Measurements from ENCODE around the gene GRHPR. TPM values are rescaled to one million over a fixed set of nuclear protein-coding genes. Genes with fewer than 3 reads are reported as not detected.

Gene GRHPR
- total RNA-seq, 4 donors from 2014 or later: 74.5 to 117 (median 93.8) TPM

DNA sequence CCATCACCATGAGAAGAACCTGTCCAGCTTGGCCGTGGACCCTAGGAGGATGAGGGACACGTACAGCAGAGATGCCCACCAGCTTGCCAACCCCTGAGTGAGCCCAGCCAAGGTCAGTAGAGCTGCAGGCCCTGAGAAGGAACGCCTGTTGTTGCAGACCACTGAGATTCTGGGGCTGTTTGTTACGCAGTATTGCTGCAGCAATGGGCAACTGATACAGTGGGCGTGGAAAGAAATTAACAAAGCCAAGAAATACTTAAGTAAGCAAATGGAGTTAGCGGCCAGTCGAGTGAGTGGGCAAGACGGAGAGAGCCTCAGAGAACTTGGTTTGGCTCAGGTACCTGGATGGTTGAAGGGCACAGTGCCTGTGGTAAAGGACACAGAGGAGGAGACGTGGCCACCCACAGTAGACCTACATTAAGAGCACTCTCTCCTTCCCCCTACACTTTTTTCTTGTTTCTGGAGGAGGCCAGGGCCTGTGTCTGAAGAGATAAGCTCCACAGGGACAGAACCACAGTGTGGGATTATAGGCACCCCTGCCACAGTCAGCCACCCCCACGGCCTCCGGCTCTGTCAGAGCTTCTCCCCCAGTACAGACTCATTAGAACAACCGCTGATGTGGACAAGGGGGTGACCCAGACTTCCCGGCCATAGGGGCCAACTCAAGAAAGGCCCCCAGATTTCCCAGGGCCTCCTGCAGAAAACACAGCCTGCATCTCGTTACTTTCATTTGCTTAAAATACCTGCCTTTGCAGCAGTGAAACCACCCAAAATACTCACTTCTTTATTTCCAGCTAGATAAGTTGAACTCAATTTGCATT is 40.1 kb upstream of the GRHPR start:
- WGBS, 2 donors: 78 to 91% methylated on average over 13 to 14 of the region's 14 CpGs

DNA sequence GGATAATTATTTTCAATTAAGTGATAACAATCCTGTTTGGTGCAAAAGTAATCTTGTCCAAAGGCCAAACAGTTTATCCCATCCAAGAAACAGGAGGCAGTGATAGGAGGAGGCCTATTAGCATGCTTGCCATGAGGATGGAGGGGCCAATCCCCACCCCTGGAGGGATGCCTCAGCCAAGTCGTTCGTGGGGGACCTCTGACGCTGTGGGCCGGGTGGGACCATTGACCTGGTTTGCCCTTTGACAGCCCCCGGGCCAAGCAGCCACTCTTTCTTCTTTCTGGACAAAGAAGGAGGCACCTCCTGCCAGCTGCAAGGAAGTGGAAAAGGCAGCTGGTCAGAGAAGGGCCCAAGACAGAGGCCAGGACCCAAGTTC is 39.5 kb upstream of the GRHPR start:
- H3K27ac ChIP-seq: no peak overlapping the region
- WGBS, 2 donors: 61 to 71% methylated on average over 5 of the region's 5 CpGs
- H3K36me3 ChIP-seq: no peaks in the 10 kb centered on the region
- H3K9me3 ChIP-seq: no peaks in the 10 kb centered on the region
- H3K4me1 ChIP-seq: no peaks in the 10 kb centered on the region
- no peak for TF ChIP-seq POLR2A (IDR thresholded peaks at IDR 0.05)
- TF ChIP-seq, protein P1, sequence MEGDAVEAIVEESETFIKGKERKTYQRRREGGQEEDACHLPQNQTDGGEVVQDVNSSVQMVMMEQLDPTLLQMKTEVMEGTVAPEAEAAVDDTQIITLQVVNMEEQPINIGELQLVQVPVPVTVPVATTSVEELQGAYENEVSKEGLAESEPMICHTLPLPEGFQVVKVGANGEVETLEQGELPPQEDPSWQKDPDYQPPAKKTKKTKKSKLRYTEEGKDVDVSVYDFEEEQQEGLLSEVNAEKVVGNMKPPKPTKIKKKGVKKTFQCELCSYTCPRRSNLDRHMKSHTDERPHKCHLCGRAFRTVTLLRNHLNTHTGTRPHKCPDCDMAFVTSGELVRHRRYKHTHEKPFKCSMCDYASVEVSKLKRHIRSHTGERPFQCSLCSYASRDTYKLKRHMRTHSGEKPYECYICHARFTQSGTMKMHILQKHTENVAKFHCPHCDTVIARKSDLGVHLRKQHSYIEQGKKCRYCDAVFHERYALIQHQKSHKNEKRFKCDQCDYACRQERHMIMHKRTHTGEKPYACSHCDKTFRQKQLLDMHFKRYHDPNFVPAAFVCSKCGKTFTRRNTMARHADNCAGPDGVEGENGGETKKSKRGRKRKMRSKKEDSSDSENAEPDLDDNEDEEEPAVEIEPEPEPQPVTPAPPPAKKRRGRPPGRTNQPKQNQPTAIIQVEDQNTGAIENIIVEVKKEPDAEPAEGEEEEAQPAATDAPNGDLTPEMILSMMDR (IDR thresholded peaks at IDR 0.05): no peak
- DNase-seq: no peak
- no peaks in the 10 kb centered on the region for H3K27me3 ChIP-seq
- no peak overlapping the region for H3K4me3 ChIP-seq
- intact Hi-C loops (cut with DNase I): no loop called here

More for the DNA sequence above, 40.1 kb upstream of the GRHPR start:
- no peaks in the 10 kb centered on the region for H3K9me3 ChIP-seq
- no peak for TF ChIP-seq POLR2A (IDR thresholded peaks at IDR 0.05)
- TF ChIP-seq, protein P1 (IDR thresholded peaks at IDR 0.05): no peak
- H3K36me3 ChIP-seq: no peaks in the 10 kb centered on the region
- no peaks in the 10 kb centered on the region for H3K27me3 ChIP-seq
- no peak overlapping the region for H3K4me3 ChIP-seq
- no peak overlapping the region for H3K27ac ChIP-seq
- no peaks in the 10 kb centered on the region for H3K4me1 ChIP-seq
- DNase-seq: no peak
- intact Hi-C loops (cut with DNase I): no loop called here

DNA sequence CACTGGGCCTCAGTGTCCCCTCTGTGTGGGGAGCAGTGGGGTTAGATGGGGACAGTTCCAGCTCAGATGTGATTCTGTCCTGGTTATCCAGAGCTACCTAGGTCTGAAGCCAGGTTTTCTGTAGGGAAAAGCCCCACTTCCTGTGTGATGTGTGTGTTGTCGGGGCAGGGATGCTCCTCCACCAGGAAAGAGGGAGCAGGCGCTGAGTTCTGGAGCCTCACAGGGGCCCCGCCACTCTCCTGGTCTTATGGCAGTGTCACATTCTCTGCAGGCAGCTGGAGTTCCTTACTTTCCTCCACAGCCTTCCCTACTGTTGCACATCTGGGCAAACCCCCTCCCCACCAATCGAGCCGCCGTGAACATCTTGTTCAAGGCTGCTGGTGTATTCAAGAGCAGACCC is 39.1 kb upstream of the GRHPR start:
- Histone ChIP-seq H3K27me3 (no peaks in the 10 kb centered on the region), H3K4me1 (no peaks in the 10 kb centered on the region), H3K4me3 (no peak overlapping the region), H3K27ac (no peak overlapping the region), H3K36me3 (no peaks in the 10 kb centered on the region), H3K9me3 (no peaks in the 10 kb centered on the region)
- intact Hi-C loops (cut with DNase I): no loop called here
- DNase-seq: no peak
- TF ChIP-seq, protein P1 (IDR thresholded peaks at IDR 0.05): no peak
- TF ChIP-seq POLR2A (IDR thresholded peaks at IDR 0.05): no peak
- 86 to 95% methylated on average over 4 to 6 of the region's 6 CpGs for WGBS, 2 donors

DNA sequence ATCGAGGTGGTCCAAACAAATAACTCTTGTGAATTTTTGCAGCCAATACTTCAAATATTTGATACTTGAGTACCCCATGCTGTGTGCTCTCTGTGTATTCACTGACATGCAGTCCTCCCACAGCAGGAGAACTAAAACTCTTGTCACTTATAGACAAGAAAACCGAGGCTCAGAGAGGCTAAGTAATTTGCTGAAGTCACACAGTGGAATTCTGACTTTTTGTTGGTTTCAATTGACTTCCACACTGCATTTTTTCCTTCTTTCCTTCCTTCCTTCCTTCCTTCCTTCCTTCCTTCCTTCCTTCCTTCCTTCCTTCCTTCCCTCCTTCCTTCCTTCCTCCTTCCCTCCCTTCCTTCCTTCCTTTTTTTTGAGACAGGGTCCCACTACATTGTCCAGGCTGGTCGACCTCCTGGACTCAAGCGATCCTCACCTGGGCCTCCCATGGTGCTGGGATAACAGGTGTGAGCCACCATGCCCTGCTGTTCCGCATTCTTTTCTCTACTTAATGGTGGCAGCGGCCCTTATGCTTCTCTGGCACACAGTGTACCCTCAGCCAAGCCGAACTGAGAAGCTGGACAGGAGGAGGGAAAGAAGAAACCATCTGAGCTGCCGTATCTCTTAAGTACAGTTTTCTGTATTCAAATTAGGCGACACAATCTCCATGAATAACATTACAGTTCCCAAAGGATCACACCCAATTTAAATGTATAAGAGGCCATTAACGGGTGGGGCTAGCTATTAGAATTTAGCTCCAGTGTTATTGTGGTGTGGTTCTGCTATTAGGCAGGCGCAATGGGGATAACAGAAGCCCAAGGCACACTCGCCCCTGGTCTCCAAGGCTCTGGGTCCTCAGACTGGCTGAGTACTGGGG is 38.4 kb upstream of the GRHPR start:
- Histone ChIP-seq H3K36me3 (no peaks in the 10 kb centered on the region), H3K4me3 (no peak overlapping the region), H3K9me3 (no peaks in the 10 kb centered on the region), H3K27me3 (no peaks in the 10 kb centered on the region), H3K27ac (no peak overlapping the region), H3K4me1 (no peaks in the 10 kb centered on the region)
- 67 to 91% methylated on average over 6 to 12 of the region's 12 CpGs for WGBS, 2 donors
- intact Hi-C loops (cut with DNase I): no loop called here
- no peak for TF ChIP-seq POLR2A (IDR thresholded peaks at IDR 0.05)
- TF ChIP-seq, protein P1 (IDR thresholded peaks at IDR 0.05): no peak
- DNase-seq: no peak

DNA sequence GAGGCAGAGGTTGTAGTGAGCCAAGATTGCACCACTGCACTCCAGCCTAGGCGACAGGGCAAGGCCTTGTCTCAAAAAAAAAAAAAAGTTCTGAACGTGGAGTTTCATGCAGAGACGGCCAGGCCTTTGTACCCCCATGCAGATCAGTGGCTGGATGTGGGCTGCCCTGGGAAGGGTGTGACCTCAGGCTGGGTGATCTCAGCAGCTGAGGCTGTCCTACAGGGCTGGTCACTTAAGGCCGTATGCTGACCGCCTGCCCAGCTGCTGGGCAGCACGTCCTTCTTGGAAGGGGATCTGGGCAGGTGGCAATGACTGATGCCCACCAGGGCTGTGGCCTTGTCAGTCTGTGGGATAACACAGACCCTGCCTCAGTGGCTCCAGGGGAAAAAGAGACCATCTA is 37.2 kb upstream of the GRHPR start:
- TF ChIP-seq, protein P1 (IDR thresholded peaks at IDR 0.05): no peak
- no peak for TF ChIP-seq POLR2A (IDR thresholded peaks at IDR 0.05)
- intact Hi-C loops (cut with DNase I): no loop called here
- Histone ChIP-seq H3K36me3 (no peaks in the 10 kb centered on the region), H3K27me3 (no peaks in the 10 kb centered on the region), H3K4me3 (no peak overlapping the region), H3K9me3 (no peaks in the 10 kb centered on the region), H3K27ac (no peak overlapping the region), H3K4me1 (no peaks in the 10 kb centered on the region)
- 89 to 96% methylated on average over 1 to 4 of the region's 6 CpGs for WGBS, 2 donors
- no peak for DNase-seq

Data from esophagus squamous epithelium (tissue), 5 donors.